ENCODE measurements around the gene SVEP1.
"Not testable (repeated sequence)": the region's sequence is repeated elsewhere in the genome, so short reads cannot be mapped to it uniquely, and the experiment has no call there.

SVEP1 gene

GRCh38 chr9:110575945-110576344 lies 3.6 kb downstream of the SVEP1 start:
- DNase-seq: no peak

GRCh38 chr9:110575169-110575568 lies 4.4 kb downstream of the SVEP1 start:
- DNase-seq: no peak

- DNase-seq: no peak
Observed at GRCh38 chr9:110573305-110573704, 6.2 kb downstream of the SVEP1 start.

- DNase-seq: no peak
Observed at GRCh38 chr9:110571801-110572483, 7.6 kb downstream of the SVEP1 start.

GRCh38 chr9:110566156-110566555 lies 13.4 kb downstream of the SVEP1 start:
- DNase-seq: no peak

- no peak for DNase-seq
Observed at GRCh38 chr9:110561826-110562225, 17.7 kb downstream of the SVEP1 start.

- DNase-seq: no peak
Observed at GRCh38 chr9:110559869-110560268, 19.7 kb downstream of the SVEP1 start.

- DNase-seq: no peak
Observed at GRCh38 chr9:110555551-110556331, 23.8 kb downstream of the SVEP1 start.

GRCh38 chr9:110546411-110546871 lies 33.1 kb downstream of the SVEP1 start:
- DNase-seq: no peak

- no peak for DNase-seq
Observed at GRCh38 chr9:110545705-110546104, 33.8 kb downstream of the SVEP1 start.

GRCh38 chr9:110543631-110544051 lies 35.9 kb downstream of the SVEP1 start:
- DNase-seq: no peak

GRCh38 chr9:110541950-110542349 lies 37.6 kb downstream of the SVEP1 start:
- DNase-seq: no peak

- DNase-seq: no peak
Observed at GRCh38 chr9:110538647-110539041, 40.9 kb downstream of the SVEP1 start.

- no peak for DNase-seq
Observed at GRCh38 chr9:110537841-110538646, 41.5 kb downstream of the SVEP1 start.

GRCh38 chr9:110536822-110537221 lies 42.7 kb downstream of the SVEP1 start:
- no peak for DNase-seq

- DNase-seq: not testable (repeated sequence)
Observed at GRCh38 chr9:110534162-110534561, 45.4 kb downstream of the SVEP1 start.

GRCh38 chr9:110532908-110533665 lies 46.5 kb downstream of the SVEP1 start:
- no peak for DNase-seq

GRCh38 chr9:110531776-110532175 lies 47.8 kb downstream of the SVEP1 start:
- DNase-seq: no peak

- not testable (repeated sequence) for DNase-seq
Observed at GRCh38 chr9:110531241-110531640, 48.3 kb downstream of the SVEP1 start.

GRCh38 chr9:110528645-110529044 lies 50.9 kb downstream of the SVEP1 start:
- no peak for DNase-seq

GRCh38 chr9:110526426-110526825 lies 53.1 kb downstream of the SVEP1 start:
- no peak for DNase-seq

GRCh38 chr9:110521206-110521605 lies 58.3 kb downstream of the SVEP1 start:
- DNase-seq: no peak

Measured in SIG-M5 (cell line).